Left ventricle myocardium superior (tissue), 1 donor: ENCODE data around the gene SAMD1. TPM values are rescaled to one million over a fixed set of nuclear protein-coding genes. Genes with fewer than 3 reads are reported as not detected.

Experiments
- ATAC-seq: fragments of 200-7000 bp; cut with Tn5 transposase; one replicate; pipeline ENCODE4 v1.9.1; 2020; ENCODE audit warnings: mild to moderate bottlenecking, moderate library complexity
- DNase-seq: peaks from one replicate; pipeline ENCODE4 v3.0.0-alpha.2; 2020
- intact Hi-C: fragments of 100-400 bp; cut with micrococcal nuclease; formaldehyde crosslinking; loops from one replicate; pipeline ENCODE4 v1.11.0; 2022
- long read RNA-seq: library from polyadenylated mRNA; unstranded; transcript quantifications from one replicate; pipeline ENCODE4 v2.0.0, GENCODE V29; 2021
- total RNA-seq: library from RNA; stranded (reverse); fragmentation: NEBNext Ultra II Directional; extraction: Animal tissue kit (Norgen Biotek cat#: 25700); gene quantifications from one replicate; pipeline ENCODE4 v1.2.1, GENCODE V29; 2021
- donor health status: DM: no; HTN: yes; CAD: no; lungs with severe emphysema.

The SAMD1 gene
- total RNA-seq, result 58.0 TPM
- long read RNA-seq, transcript SAMD1-202 (5 exons, 2,164 nt), result major isoform, 27 of 61 reads
- long read RNA-seq, partial matches to known transcripts, result 5 of 61 reads
- long read RNA-seq, other reads (novel, unspliced or antisense), result 29 of 61 reads

DNA sequence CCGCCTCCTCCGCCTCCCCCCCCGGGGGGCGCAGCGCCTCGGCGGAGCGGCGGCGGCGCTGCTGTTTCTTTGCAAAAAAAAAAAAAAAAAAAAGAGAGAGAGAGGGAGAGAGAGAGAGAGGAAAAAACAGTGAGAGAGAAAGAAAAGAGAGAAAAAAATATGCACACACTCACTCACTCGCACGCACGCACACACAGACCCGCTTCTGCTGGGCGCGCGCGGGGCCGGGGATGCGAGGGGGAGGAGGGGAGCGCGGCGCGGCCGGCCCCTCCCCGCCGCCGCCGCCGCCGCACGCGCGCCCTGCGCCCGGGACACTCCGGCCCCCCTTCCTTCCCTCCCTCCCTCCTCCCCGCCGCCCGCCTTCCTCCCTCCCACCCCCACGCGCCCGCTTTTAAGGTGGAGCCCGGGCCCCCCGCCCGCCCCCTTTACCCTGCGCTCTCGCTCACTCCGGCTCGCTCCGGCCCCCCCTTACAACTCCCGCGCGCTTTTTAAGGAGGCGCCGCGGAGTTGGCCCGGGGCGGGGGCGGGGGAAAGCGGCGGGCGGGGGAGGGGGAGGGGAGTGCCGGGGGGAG, at the start of gene SAMD1:
SAMD1 (minus strand) TSS at position 243 of the 572 bp plus-strand sequence.
- intact Hi-C loops, result no loop called here
- peak; percentile 74 for ATAC-seq
- peak; percentile 96 for DNase-seq

DNA sequence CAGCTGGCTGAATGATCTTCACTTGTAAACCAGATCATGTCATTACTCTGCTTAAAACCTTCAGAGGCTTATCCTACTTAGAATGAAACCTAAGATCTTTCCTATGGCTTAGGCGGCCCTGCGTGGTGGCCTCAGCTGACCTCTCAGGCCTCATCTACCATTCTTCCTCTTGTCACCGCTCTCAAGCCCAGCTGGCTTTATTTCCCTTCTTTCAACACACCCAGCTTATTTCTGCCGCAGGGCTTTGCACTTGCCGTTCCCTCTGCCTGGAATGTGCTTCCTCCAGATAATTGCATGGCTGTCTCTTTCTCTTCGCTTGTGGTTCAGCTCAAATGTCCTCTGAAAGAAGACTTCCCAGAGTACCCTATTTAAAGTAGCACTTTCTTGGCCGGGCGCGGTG, 49.4 kb upstream of the SAMD1 start:
- DNase-seq (peak; percentile 65), ATAC-seq (no peak)
- intact Hi-C loops, result no loop called here

DNA sequence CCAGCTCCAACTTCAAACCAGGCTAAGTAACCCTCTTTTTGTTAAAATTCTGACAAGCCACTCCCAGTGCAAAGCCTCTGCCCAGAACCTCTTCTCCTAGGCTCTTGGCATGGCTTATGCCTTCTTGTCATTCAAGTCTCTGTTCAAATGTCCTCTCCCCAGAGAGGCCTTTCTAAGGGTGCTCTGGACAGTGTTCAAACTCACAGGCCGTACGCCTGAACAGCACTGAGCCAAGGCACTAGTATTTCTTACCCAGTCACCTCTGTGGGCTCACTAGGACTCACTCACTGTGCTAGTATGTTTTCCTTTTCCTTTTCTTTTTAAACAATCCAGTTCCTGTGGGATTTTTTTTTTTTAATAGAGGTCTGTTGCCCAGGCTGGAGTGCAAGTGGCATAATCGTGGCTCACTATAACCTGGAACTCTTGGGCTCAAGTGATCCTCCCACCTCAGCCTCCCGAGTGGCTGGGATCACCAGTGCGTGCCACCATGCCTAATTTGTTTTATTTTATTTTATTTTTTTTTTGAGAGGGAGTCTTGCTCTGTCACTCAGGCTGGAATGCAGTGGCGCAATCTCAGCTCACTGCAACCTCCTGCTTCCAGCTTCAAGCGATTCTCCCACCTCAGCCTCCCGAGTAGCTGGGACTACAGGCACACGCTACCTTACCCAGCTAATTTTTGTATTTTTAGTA, 48.2 kb upstream of the SAMD1 start:
- intact Hi-C loops, result no loop called here
- DNase-seq, result no peak
- peak; percentile 13 for ATAC-seq

DNA sequence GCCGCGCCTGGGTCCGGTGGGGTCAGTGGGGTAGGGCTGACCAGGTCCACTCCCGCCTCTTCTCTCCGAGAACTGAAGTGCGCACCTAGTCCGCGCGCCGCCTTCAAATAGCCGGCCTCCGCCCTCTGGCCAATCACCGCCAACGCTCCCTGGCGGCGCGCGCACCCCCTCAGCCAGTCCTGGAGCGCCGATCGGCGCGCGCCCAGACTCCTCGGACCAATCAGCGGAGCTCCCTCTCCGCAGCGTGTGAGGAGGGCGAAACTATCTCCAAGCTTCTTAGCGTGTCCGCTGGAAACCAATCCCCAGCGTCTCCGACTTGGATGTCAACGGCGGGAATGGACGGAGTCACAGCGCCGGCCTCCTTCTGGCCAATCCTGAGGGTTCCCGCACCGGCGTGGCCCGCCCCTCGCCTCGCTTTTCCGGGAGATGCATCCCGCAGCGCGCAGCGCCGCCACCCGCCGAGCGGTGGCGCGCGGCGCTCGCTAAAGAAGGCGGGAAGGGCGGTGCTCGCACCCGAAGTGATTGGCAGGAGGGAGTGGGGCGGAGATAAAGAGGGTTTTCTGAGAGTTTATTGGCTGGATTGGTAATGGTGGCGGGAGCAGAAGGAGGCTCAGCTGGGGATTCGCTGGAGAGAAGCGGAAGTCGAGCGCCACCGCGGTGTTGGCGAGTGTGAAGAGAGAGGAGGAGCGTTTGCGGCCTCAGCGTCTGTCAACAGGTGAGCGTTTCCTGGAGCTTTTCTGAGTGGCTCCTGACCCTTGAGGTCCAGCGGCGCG, 46.1 kb upstream of the SAMD1 start, which contains the start of gene ASF1B:
ASF1B (minus strand) TSS at position 81 of the 773 bp plus-strand sequence. CDS start 133 bp downstream, outside the sequence.
- DNase-seq, result peak; percentile 99
- peak; percentile 91 for ATAC-seq
- intact Hi-C loops, result no loop called here

DNA sequence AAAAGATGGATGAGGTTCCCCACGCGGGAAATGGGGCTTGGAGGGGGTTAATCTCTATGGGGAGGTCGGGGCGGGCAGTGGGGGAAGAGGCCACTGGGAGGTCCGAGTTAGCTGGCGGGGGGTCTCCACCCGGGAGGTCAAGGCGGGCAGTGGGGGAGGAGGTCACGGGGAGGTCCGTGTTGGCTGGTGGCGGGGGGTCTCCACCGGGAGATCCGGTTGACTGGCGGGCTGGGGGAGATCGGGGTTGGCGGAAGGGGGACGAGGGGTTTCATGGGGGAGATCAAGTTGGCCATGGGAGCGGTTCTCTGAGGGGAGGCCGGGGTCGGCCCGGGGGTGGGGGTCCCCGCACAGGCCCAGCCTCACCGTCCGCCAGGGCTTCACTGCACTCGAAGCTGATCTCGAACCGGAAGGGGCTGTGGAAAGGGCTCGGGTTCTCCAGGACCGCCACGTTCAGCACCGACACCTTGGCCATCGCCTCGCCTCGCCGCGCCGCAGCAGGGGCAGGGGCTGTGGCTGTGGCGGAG, 45.5 kb upstream of the SAMD1 start:
- no peak for ATAC-seq
- DNase-seq, result no peak
- intact Hi-C loops, result no loop called here

DNA sequence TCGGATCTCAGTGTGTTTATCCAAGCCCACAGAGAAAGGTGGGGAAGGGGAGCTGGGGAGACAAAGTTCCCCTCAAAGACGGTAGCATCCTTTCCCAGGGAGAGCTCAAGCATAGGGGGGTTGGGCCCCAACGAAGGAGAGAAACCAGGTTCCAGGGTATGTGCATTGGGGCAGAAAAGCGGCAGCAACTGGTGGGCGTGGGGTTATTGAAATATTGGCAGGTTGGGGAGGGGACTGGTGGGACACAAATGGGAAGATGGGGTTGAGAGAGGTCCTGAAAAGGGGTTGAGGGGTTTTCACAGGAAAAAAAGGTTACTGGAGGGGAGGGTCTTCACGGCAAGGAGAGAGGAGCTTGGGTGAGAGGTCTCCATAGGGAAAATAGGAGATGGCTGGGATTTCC, 44.8 kb upstream of the SAMD1 start:
- intact Hi-C loops, result no loop called here
- ATAC-seq (no peak), DNase-seq (no peak)

DNA sequence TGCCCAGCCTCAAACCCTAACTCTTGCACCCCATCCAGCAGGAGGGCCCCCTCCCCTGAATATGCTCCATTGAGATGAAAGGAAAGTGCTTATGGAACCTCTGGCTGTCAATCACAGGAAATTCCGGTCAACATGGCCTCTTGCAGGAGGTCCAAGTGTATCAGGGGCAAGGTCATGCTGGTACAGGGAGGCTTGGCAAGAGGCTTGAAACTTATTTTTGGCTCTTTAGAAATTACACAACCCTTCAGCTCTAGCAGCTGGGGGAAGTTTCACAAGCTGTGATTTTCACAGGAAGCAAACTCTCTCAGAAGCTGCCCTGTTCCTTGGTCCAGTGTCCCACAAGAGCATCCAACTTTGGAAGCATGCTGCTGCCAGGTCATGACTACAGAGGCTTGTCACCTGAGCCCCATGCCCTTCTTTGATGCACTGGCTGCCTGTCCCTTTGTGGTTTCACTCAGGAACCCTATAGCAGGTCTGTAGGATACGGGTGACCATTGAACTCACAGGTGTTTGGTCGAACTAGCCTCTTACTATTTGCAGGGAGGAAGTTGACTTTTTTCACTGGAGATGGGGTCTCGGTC, 37.5 kb upstream of the SAMD1 start:
- ATAC-seq (peak; percentile 91), DNase-seq (no peak)
- intact Hi-C loops, result no loop called here

DNA sequence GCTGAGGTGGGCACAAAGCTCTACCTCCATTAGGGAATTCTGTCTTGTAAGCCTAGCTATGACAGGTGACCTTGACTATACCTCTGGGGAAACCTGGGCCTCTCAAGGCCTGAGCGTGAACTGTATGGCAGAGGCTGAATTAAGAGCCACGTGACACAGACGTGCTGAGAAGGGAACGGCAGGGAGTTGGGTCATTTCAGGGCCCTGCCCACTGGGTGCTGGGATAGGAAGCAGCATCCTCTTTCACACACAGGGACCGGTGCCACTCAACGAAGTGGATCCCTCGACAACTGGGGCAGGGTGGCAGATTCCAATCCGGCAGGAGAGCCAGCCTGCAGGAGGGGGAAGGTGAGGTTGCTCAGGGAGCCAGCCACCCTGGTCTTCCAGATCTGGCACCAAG, 36.6 kb upstream of the SAMD1 start:
- intact Hi-C loops, result no loop called here
- ATAC-seq (peak; percentile 74), DNase-seq (peak; percentile 57)

DNA sequence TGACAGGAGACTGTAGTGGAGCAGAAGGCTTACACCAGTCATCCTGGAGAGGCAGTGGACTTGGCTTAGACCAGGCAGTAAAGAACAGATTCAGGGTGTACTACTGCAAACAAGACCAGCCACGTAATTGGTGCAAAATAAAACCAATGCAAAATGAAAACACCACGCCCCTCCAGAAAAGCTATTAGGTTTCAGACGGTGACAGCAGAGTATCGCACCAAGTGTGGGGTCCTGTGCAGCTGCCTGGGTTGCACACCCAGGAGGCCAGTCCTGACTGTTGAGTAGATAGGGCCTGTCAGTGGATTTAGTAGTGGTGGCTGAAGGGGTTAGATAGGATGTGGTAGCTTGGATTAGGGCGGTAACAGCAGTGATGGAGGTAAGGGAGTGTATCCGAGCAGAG, 32.4 kb upstream of the SAMD1 start:
- ATAC-seq (no peak), DNase-seq (no peak)
- intact Hi-C loops, result no loop called here

DNA sequence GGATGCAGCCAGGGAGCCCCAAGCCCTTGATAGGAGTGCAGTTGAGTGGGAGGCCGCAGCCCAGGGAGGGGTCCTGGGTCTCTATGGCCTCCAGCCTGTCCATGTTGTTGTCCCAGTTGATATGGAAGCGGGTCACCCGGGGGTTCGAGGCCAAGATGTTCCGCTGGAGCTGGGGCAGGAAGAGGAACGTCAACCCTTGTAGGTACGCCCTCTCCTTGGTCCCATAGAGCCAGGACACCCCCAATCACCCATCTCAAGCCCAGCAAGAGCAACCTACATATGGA, 29.9 kb upstream of the SAMD1 start:
- DNase-seq (no peak), ATAC-seq (no peak)
- intact Hi-C loops, result no loop called here

DNA sequence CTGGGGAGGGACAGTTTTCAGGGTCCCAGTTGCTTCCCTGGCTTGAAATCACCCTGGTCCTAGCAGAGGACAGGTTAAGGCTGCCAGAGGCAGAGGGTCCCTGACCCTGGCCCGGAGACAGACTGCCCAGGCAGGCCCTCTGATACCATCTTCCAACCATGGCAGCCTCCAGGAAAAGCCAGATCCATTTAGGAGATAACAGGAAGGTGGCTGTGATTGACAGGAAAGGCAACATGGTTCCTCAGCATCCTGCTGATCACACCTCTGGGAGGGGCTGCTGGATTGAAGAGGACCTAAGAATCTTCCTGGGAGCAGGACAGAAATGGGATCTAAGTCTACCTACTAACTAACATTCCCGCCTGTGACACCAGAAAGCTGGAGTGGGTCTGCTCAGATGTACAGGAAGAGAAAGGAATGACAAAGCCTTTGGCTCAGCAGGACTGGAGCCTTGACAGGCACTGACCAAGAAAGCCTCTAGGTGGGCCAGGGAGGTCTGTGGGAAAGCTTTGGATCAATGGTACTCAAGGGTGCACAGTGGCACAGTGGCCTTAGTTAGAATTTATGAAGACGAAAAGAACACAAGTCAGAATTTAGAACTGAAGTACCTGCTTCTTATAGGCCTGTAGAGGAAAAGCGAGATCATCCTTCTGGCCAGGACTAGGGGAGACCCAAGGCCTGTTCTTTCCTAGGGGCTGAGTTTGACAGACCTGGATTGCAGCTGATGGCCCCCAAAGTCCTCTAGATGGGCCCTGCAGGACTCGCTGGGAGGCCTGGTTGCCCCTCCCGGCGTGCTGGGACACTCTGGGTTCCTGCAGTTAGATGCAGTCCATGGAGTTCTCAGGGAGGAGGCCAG, 29.3 kb upstream of the SAMD1 start:
- intact Hi-C loops, result no loop called here
- DNase-seq, result no peak
- ATAC-seq, result no peak

DNA sequence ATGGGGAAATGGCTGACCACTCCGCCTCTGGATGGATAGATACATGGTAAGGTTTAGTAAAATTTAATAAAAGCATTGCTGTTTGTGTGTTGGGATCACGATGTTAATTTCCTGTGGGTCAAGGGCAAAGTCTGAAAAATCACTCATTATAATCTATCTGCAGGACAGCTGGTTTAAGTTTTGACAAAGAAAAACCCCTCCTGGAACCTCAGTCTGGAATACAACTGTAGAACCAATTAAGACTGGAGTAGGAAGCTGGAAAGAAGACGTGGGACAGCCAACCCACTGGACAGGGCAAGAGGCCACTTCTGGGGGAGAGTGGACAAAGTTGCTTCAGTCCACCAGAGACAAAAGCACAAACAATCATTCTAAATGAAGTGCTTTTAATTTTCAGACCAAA, 28.6 kb upstream of the SAMD1 start:
- DNase-seq, result no peak
- no peak for ATAC-seq
- intact Hi-C loops, result no loop called here

DNA sequence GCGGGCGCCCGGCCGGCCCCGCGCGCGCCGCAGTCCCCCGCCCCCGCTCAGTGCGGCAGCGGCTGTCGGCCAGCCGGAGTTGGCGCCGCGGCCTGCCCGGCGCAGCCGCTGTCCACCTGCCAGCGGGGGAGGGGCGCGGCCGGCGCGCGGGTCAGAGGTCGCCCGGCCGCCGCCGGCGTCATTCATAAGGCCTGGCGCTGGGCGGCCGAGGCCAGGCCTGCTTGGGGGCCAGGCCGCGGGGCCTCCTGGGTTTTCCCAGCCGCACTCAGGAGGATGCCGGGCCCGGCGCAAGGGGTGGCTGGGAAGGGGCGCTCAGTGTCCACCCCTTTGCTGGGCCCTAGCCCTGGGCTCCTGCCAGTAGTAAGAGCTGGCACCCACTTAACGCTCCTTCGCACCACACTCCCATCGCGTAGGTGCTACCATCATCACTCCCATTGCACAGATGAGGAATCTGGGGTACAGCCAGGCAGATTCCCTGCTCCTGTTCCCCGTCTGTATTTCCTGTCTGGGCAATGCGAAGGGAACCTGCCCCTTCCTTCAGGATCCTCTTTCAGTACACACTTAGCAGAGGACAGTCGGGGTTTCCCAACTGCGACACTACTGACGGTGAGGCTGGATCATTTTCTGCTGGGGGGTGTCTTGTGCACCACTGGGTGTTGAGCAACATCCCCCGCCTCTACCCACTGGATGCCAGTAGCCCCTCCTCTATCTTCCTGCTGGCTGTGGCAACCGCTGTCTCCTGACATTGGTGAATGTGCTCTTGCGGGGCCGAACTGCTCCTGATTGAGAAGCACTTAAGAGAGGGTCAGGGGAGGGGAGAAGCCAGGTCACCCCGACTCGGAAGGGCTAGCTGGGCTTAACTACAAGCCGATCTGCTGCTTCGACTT, 27.9 kb upstream of the SAMD1 start:
- intact Hi-C loops, result no loop called here
- peak; percentile 52 for ATAC-seq
- peak; percentile 82 for DNase-seq

DNA sequence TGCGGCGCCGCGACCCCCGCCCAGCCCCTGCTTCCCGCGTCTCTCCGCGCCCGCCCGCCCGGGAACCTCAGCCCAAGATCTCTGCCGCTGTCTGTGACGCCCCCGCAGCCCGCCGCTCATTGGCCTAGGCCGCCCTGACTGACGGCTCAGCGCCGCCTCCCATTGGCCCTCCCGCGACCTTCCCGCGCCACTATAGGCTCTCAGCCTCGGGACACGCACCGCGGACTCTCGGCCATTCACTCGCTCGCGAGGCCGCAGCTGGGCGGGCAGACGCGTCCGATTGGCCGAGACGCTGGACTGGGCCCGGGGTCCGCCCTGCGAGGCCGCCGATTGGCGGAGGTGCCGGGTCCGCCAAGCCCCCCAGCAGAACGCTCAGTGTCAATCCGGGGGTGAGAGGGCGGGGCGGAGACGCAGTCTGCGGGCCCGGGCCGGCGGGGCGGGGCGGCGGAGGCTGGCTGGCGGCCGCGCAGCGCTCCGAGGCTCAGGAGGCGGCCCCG, 27.2 kb upstream of the SAMD1 start, which contains the start of gene PRKACA:
PRKACA (minus strand) TSS at position 95 of the 497 bp plus-strand sequence. CDS start 215 bp downstream, outside the sequence.
- ATAC-seq (peak; percentile 86), DNase-seq (peak; percentile 100)
- intact Hi-C loops, result no loop called here

DNA sequence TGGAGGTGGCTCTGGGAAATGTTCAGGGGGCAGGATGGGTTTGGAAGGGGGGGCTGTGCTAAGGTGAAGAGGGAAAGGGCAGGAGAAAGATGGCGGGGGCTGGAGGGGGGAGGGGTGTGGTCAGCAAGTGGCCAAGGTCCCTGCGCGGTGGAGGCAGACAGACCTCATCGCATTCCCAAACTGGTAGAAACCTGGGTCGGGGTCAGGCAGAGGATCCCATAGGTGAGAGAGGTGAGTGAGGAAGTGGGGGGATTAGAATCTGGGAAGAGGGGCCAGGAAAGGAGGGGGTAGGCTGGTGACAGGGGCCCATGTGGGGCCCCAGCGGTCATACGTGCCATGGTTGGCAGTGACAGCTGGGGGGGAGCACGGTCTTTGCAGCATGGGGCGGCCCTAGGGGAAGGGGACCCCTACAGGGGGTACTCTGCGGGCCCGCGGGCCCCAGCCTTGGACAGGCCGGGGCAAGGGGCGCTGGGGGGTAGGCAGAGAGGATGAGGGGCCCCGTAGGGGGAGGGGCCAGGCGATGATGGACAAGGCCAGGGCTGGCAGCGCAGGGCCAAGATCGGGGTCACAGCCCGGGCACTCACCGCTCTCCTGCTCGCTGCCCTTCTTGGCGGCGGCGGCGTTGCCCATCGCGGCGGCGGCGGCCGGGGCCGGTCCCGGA, 26.5 kb upstream of the SAMD1 start:
- no peak for ATAC-seq

DNA sequence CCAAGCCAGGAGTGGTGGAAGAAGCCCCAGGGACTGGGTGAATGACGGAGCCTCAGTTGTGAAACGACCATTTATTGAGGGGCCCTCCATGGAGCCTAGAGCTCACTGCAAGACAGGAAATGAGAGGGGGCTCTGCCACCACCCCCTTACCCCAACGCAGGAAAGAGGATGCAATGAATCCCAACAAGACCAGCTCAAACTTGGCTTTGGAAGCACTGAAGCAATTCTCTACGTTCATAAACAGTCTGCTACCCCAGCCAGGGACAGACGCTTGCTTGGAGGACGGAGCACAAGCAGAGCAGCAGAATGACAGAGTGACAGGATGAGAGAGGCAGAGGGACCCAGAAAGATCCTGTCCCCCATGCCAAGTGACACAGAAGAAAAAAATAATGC, 26.0 kb upstream of the SAMD1 start:
- ATAC-seq (no peak), DNase-seq (no peak)
- intact Hi-C loops, result no loop called here

More for the DNA sequence above, 26.5 kb upstream of the SAMD1 start:
- intact Hi-C loops, result no loop called here
- DNase-seq, result peak; percentile 65

DNA sequence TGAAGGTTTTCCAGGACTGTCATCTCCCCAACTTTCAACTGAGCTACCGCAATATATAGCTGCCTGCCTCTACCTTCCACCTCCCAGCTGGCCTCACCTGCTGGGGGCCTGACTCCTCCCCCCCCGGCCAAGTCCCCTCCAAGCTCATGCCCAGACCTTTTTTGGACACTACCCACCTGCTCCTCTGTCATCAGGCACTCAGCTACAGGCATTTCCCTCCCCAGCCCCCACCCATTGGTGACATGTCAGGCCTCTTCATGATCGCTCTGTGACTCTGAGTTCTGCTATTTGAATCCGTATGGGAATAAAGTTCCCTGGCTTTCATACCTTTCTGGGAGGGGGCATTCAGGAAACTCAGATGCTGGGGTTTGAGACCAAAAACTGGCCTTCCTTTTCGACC, 25.2 kb upstream of the SAMD1 start:
- intact Hi-C loops, result no loop called here
- DNase-seq (no peak), ATAC-seq (no peak)
